Activated CD4-positive, alpha-beta T cell treated with anti-CD3 and anti-CD28 coated beads, Interleukin-2, amount 50 U/mL, for 1 hour (primary cell): Measurements from ENCODE around the gene UBE2G2.
"Not testable (repeated sequence)": the region's sequence is repeated elsewhere in the genome, so short reads cannot be mapped to it uniquely, and the experiment has no call there.

Source experiments
- DNase-seq: peaks from one replicate; pipeline ENCODE4 v3.0.0-alpha.2; 2020

The UBE2G2 gene

DNA sequence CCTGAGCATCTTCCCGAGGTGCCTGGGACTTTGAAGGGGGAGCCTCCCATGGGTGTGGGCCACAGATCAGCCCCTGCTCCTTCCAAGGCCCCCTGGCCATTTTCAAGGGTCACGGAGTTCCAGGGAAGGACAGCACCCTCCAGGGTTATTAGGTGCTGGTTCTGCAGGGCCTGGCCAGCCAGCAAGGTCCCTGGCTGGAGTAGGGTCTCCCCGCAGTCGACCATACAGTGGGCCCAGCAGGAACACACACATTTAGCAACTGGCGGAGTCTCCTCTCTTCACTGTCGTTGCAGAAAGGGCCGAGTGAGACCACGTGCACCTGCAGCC, 34.0 kb upstream of the UBE2G2 start:
- DNase-seq = no peak

DNA sequence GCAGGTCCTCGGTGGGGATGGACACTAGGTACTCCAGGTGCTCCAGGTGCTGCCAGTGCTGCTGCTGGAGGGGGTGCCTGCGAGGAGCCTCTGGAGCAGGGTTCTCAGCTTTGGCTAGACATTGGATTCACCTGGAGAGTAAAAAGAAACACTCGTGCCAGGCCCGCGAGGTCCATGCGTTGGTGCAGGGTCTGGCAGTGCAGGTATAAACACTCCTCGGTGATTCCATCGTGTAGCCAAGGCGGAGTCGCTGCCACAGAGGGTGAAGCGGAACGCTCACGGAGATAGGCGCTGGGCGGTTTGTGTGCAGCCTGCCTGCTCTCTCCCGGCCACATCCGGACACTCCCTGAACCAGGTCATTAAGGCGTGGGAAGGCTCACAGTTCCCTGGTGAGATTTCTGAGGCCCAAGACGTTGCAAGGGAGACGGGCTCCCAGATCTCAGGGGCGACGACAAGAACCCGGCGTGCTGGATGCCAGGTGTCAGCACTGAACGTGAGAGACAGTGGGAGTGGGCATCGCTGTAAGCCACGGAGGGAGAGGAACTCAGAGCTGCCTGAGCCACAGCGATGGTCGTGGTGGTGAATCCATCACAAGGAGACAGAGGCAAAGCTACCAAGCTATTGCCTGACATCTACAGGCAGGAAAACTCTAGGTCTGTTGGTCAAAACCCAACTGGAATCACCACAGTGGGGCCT, 33.5 kb upstream of the UBE2G2 start:
- DNase-seq = no peak

DNA sequence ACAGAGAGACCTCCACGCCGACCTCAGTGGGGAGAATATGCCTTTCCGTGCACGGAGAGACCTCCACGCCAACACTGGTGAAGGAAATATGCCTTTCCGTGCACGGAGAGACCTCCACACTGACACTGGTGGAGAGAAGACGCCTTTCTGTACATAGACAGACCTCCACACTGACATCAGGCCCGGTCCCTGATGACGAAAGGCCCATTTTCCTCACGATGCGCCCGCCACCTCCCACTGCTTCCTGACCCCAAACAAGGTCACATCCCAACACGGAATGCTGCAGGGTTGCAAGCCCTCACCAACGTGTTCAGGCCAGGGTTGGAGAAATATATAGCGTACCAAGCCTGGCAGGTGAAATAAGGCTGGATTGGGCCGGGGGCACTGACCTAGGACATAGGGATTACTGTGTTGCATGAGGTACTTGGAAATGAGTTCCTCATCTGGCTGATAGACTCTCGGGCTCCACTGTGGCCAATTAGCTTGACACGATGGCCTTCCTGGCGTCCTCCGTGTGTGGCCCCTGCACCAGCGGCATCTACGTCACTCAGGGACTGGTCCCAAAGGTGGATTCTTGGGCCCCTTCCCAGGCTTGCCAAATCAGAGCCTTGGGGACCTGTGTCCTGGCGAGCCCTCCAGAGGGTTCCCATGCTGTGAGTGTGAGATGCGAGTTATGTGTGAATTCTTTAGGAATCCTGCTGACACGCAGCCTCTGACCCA, 32.8 kb upstream of the UBE2G2 start:
- no peak for DNase-seq

DNA sequence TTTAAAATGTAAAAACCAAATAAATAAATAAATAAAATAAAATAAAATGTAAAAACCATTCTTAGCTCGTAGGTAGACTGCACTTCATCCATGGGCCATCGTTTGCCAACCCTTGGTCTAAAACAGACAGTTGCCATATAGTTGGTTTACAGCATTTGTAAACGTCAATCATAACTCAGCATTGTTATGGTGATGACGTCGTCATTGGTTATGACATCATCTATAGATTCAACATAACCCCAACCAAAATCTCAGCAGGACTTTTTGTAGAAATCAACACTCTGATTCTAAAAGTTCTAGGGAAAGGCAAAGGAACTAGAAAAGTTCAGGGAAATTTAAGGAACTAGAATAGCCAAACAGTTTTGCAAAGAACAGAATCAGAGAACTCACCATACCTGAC, 32.0 kb upstream of the UBE2G2 start:
- no peak for DNase-seq

DNA sequence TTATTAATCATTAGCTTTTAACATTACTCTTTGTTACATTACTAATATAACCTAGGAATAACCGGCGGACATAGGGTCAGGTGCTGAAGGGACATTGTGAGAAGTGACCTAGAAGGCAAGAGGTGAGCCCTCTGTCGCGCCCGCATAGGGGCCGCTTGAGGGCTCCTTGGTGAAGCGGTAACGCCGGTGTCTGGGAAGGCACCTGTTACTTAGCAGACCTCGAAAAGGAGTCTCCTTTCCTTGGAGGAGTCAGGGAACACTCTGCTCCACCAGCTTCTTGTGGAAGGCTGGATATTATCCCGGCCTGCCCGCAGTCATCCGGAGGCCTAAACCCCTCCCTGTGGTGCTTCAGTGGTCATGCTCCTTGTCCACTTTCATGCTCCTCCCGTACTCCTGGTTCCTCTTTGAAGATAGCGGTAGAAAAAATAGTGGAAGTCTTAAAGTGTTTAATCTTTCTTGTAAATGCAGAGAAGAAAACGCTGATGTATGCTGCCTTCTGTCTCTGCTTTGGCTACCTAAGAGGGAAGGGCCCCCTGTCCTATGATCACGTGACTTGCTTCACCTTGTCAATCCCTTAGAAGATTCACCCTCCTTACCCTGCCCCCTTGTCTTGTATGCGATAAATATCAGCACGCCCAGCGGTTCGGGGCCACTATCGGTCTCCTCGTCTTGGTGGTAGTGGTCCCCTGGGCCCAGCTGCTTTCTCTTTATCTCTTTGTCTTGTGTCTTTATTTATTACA, 31.1 kb upstream of the UBE2G2 start:
- not testable (repeated sequence) for DNase-seq

DNA sequence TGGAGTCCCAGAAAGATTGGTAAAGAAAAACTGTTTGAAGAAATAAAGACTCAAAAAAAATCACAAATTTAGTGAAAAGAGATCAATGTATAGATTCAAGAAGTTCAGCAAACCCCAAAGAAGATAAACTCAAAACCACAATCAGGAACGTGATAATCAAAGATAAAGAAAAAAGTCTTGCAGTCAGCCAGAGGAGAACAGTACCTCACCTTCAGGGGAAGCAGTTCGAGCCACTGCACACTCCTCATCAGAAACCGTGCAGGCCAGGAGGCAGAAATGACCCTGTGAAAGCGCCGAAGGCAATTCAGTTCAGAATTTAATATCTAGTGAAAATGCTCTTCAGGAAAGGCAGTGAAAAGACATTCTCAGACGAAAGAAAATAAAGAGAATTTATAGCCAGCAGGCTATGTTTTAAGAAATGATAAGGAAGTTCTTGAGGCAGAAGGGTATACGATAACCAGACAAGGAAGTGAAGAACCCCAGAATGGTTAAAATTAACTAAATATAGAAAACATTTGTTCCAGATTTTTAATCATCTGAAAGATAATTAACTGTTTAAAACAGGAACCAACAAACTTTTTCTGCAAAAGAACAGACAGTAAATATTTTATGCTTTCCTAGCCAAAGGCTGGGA, 29.7 kb upstream of the UBE2G2 start:
- no peak for DNase-seq

DNA sequence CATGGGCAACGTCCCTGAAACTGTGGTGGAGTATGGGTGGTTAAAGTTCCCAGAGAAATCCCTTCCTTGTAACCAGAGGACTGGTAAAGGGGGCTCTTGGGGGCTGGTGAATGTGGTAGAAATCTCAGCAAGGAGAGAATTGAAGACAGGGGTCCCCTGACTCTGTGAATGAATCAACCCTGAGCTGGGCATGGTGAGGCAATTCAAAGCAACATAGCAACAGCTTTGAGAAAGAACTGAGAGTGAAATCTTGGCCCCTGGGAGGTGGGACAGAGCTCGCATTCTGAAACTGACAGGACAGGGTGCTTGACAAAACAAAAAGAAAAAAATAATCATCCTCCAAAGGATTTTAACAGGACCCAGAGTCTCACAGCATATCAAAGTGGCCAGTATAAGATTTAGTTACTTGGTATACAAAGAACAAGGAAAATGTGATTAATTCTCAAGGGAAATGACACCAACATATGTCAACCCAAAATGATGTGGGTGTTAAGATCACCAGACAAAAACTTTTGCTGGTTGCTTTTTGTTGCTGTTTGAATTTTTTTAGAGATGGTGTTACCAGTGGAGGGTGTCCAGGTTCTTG, 28.0 kb upstream of the UBE2G2 start:
- no peak for DNase-seq

DNA sequence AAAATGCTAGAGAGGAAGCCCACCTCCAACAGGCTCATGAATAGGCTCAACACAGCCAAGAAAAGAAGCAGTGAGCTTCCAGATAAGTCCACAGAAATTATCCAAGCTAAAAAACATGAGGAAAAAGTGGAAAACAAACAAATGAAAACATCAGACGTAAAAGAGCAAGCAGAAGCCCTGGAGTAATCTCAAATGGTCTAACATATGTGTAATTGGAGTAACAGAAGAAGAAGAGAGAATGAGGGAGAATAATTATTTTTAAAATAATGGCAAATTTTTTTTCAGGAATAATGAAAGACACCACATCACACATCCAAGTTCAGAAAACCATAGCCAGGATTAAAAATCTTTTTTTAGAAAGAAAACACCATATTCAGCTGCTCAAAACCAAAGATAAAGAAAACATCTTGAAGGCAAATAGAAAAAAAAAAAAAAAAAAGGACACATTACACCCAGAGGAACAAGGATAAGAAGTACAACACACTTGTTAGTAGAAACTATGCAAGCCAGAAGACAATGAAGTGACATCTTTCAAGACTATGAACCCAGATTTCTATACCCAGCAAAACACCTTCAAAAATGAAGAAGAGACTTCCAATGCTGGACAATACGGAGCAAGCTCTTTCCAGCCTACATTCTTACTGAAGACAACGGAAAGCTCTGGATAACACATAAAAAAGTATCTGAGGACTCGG, 26.9 kb upstream of the UBE2G2 start:
- DNase-seq = no peak

DNA sequence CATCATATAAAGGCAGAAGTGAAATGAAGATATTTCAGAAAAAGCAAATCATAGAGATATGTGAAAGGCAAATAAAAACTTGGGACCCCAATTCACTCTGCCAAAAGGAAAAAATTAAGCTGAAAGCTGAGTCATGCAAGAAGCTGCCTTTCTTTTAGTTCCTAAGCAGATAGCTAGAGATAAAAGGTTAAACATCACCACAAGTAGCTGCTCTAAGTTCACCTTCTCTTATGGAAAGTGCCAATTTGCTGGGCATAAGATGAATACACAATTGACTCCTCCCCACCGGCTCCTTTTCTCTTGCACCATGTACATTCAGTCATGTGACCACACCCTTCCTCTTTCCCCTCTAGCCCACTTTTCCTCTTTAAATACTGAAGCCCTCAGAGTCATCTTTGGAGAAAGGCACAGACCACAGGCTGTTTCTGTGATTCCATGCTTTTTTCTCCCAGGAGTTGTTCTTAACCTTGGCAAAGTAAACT, 21.6 kb upstream of the UBE2G2 start:
- DNase-seq = no peak

DNA sequence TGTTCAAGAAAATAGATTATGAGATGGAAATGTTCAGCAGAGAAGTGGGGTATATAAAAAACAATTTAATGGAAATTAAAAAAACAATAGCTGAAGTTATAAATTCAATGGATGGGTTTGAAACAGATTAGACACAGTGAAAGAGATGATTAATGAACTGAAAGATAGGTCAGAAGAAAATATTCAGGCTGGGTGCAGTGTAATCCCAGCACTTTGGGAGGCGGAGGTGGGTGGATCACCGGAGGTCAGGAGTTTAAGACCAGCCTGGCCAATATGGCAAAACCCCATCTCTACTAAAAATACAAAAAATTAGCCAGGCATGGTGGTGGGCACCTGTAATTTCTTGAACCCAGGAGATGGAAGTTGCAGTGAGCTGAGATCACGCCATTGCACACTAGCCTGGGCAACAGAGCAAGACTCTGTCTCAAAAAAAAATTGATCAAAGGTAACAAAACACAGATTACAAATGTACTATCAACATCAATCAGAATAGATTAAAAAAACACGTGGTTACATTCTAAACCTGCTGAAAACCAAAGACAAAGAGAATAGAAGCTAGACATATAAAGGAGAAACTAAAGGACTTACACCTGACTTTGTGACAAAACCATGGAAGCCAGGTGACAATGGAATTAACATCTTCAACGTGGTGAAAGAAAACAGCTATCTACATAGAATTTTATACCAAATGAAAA, 21.0 kb upstream of the UBE2G2 start:
- DNase-seq = no peak

DNA sequence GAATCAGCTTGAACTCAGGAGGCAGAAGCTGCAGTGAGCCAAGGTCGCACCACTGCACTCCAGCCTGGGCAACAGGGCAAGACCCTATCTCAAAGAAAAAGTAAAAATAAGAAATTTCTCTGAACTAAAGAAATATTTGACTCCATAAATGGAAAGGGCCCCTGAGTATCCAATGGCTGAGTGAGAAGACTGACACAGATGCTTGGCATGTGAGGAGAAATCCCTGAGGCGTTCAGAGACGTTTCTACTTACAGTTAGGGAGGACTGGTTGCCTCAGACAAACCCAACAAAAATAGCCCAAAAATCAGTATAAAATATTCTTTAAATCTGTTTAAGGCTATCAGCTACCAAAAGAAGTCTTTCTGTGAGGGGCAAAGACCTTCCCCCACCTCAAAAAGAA, 19.2 kb upstream of the UBE2G2 start:
- DNase-seq = no peak

DNA sequence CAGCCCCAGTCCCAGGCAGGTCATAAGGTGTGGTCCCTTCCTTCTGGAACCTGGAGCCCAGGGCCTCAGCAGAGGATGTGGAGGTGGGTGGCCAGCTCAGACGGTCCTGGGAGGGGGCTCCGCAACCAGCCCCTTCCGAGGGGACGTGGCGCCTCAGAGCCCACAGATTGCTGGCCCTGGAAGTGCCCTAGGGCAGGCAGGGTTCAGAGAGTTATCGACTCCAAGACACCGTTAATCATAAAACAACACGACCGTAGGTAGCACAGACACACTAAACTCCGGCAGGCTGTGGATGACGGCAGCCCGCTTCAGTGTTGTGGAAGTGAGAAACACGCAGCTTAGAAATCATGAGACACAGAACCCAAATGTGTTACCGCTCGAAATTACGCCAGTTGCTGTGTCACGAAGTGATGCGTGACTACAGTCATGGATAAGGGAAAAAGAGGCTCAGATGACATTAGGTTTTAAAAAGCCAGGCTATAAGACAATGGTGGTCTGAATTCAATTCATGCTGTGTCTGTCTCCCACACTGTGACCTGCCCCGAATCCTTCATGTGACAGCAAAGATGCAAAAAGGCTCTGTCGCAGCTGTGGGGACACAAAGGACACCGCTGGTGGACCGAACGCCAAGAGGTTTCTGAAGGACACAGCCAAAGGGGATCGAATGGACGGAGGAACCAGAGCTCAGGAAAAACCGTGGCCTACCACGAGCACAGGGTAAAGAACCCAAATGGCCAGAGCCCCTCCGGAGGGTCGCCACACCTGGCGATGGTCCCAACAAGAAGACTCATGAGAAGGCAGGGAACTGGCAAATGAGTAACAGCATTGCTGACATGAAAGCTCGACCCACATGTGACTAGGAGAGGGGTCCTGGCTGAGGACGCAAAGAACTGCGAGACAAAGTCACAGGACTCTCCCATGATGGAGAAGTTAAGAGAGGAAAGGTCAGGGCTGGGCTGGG, 17.9 kb upstream of the UBE2G2 start:
- DNase-seq = no peak

DNA sequence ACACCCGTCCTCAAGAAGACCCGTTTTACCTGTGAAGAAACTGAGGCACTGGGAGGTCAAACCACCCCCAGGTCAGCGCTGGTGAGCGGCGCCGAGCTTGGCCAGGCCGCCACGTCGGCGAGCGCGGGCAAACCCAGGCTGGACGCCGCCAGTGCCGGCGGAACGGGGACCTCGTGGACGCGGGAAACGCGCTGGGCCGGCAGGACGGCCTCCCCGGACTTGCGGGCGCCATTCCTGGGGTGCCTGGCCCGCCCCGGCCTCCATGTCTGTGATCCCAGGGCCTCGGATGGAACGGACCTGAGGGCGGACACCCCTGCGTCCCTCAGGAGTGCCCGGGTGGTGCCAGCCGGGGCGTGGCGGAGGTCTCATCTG, 17.0 kb upstream of the UBE2G2 start:
- no peak for DNase-seq

DNA sequence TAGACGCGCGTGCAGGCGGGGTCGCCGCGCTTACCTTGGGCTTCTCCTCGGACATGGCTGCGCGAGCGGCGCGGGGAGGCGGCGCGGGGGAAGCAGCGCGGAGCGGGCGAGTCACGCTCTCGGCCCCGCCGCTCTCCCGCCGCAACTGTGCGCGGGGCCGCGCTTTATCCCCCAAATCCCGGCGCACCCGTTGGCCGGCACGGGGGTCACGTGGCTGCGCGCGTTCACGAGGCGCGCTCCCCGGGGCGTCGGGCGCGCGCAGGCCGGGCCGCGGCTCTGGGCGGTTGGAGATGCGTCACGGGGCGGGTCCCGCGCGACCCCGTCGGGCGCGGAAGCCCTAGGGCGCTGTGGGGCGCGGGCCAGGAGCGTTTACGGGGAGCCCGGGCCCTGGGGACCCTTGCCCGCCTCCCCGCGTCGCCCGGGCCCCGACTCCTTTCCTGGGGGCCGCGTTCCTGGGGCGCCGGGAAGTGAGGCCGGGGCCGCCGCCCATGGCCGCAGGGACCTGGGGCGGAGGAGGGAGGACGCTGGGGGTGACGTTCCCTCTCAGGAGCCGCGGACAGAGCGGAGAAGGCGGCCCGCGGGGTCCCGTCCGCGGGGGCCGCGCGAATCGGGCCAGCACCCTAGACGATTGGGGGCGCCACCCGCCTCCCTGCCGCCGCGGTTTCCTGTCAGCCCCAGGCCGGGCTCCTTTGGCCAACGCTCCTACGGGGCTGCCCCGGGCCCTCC, 16.5 kb upstream of the UBE2G2 start, which contains the start of gene SUMO3:
TSS of gene SUMO3 (minus strand) at position 149 of the 726 bp plus-strand sequence. CDS start at position 55, 94 bp downstream.
- peak; percentile 81 for DNase-seq

DNA sequence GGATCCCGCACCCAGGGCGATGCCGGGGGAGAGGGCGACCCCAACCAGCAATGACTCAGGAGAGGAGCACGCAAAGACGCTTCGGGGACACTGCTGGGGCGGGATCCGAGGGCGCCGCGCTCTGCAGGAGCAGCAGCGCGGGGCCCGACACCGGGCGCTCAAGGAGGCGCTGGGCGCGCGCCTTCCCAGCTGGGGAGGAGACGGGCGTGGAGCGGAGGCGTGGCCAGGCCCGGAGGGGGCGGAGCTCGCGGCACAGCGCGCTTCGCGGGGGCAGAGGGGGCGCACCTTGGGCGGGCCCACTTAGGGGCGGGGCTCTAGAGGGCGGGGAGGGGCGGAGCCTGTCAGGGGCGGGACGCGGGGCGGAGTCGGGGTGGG, 15.9 kb upstream of the UBE2G2 start:
- DNase-seq = peak; percentile 91

DNA sequence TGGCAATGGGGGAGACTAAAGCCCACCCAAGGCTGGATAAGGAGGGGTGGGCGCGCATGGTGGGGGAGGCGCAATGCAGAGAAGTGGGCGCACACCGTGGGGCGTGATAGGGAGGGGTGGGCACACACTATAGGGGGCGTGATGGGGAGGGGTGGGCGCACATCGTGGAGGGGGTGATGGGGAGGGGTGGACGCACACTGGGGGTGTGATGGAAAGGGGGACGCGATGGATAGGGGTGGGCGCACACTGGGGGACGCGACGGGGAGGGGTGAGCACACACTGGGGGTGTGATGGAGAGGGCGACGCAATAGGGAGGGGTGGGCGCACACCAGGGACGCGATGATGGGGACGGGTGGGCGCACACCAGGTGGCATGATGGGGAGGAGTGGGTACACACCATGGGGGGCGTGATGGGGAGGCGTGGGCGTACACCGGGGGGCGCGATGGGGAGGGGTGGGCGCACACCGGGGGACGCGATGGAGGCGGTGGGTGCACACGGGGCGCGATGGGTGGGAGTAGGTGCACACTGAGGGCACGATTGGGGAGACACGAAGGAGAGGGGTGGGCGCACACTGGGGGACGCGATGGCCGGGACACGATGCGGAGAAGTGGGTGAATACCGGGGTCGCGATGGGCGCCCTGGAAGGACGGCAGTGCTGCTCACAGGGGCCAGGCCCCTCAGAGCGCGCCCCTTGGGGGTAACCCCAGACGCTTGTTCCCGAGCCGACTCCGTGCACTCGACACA, 15.3 kb upstream of the UBE2G2 start:
- DNase-seq = no peak

DNA sequence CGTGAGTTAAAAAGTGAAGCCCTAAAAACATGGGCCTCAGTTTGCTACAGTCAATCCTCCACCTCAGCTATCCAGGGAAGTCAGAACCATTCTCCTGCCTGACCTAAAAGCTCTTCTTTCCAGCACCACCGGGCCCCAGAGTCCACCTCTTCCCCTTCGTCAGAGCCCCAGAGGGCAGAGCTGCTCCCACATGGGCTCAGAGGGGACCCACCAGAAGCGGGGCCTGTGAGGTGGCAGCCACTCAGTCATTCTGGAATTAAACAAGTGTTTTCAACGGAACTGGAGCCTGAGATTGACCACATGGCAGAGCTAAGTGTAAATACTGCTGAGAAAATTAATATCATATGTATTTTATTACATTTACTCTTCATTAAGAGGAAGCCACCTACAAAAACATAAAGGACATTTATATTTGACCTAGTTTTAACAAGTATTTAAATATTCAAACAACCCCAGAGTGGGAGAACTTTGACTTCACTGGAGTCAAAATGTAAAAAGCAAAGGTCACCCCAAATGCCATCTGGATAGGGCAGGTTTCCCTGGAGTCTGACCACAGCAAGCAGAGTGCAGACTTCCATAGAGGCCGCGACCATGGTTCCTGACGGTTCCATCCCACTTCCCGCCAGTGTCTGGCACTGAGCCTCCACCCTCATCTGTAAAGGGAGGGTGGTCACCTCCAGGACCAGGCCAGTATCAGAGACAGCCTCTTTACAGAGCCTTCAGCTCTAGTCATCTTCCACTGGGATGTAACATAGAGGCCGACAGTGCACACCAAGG, 14.4 kb upstream of the UBE2G2 start:
- DNase-seq = no peak

DNA sequence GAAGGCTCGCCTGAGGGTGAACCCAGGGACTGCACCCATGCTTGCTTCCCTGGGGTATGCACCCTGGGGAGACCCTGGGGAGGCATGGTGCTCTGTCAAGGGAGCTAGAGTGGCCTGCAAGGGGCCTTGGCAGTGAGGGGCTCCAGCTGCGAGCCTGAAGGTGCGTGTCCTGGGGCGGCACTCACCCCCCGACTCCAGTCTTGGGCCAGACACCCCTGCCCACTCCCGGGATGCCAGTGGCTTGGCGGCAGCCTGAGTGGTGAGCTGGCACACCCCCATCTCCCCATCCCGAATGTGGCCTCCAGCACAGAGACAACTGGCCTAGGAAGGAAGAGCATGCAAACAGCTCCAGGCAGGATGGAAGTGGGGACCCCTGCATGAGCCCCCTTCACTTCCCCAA, 13.6 kb upstream of the UBE2G2 start:
- DNase-seq = no peak
